ENCODE results near the gene FAM53B.

Gene FAM53B

GRCh38 chr10:124621637-124622036 is 122.5 kb downstream of the FAM53B start:
- H2BK120ac ChIP-seq (ENCODE audit: insufficient read depth, low read length, poor library complexity), result no peak overlapping the region
- no peaks in the 10 kb centered on the region for H3K9me3 ChIP-seq (ENCODE audit: insufficient read depth, low read depth, low read length)
- WGBS (ENCODE audit: extremely low coverage, insufficient coverage, insufficient read length), result no CpG with 5 or more reads among the region's 13 CpGs
- H3K79me1 ChIP-seq (ENCODE audit: low read length), result no peaks in the 10 kb centered on the region
- no peak overlapping the region for H2AK5ac ChIP-seq (ENCODE audit: low read length)
- no peak overlapping the region for H4K8ac ChIP-seq (ENCODE audit: low read depth, low read length)
- H3K23ac ChIP-seq (ENCODE audit: low read length), result no peak overlapping the region
- no peaks in the 10 kb centered on the region for H3K27me3 ChIP-seq (ENCODE audit: insufficient read depth, low read length)
- DNase-seq, result no peak
- no peak overlapping the region for H3K4ac ChIP-seq (ENCODE audit: low read depth, low read length)
- peaks cover 7 to 8% of the 10 kb centered on the region in 2 experiments for H3K36me3 ChIP-seq (ENCODE audit: control insufficient read depth in 1 of 2, insufficient read depth in 2 of 2, low read length in 2 of 2)
- no peak overlapping the region for H2AFZ ChIP-seq (ENCODE audit: insufficient read depth, low read length, poor library complexity)
- H3K14ac ChIP-seq (ENCODE audit: low read length), result no peak overlapping the region
- no peaks in the 10 kb centered on the region for H3K79me2 ChIP-seq (ENCODE audit: control insufficient read depth, insufficient read depth, low read length, poor library complexity)
- H4K91ac ChIP-seq (ENCODE audit: low read depth, low read length), result no peak overlapping the region
- H2BK12ac ChIP-seq (ENCODE audit: low read length), result no peak overlapping the region
- no peak overlapping the region for H3K4me2 ChIP-seq (ENCODE audit: low read length)
- H4K12ac ChIP-seq (ENCODE audit: low read depth, low read length), result no peak overlapping the region
- no peak overlapping the region for H3K27ac ChIP-seq (ENCODE audit: low read depth, low read length)
- no peak overlapping the region for H3K9ac ChIP-seq (ENCODE audit: low read length)
- H3K4me1 ChIP-seq (ENCODE audit: control insufficient read depth in 1 of 2, insufficient read depth in 2 of 2, low read length in 2 of 2), result peaks cover 0 to 5% of the 10 kb centered on the region in 2 experiments
- no peak overlapping the region for H2BK5ac ChIP-seq (ENCODE audit: low read depth, low read length, poor library complexity)
- no peak overlapping the region for H3K18ac ChIP-seq (ENCODE audit: low read length)
- no peak overlapping the region for H3K4me3 ChIP-seq (ENCODE audit: low read depth, low read length)

GRCh38 chr10:124619802-124620490 is 124.2 kb downstream of the FAM53B start:
- H3K9ac ChIP-seq (ENCODE audit: low read length), result no peak overlapping the region

GRCh38 chr10:124619195-124619594 is 125.0 kb downstream of the FAM53B start:
- Histone ChIP-seq H3K27ac (ENCODE audit: low read depth, low read length) (no peak overlapping the region), H3K4ac (ENCODE audit: low read depth, low read length) (no peak overlapping the region), H3K4me1 (ENCODE audit: control insufficient read depth in 1 of 2, insufficient read depth in 2 of 2, low read length in 2 of 2) (peaks cover 0 to 4% of the 10 kb centered on the region in 2 experiments), H3K4me3 (ENCODE audit: low read depth, low read length) (no peak overlapping the region), H3K27me3 (ENCODE audit: insufficient read depth, low read length) (no peaks in the 10 kb centered on the region), H4K91ac (ENCODE audit: low read depth, low read length) (no peak overlapping the region), H3K79me1 (ENCODE audit: low read length) (no peaks in the 10 kb centered on the region), H3K9me3 (ENCODE audit: insufficient read depth, low read depth, low read length) (peaks cover under 1% of the 10 kb centered on the region), H3K36me3 (ENCODE audit: control insufficient read depth in 1 of 2, insufficient read depth in 2 of 2, low read length in 2 of 2) (peaks cover 7 to 8% of the 10 kb centered on the region in 2 experiments), H4K12ac (ENCODE audit: low read depth, low read length) (no peak overlapping the region), H2BK120ac (ENCODE audit: insufficient read depth, low read length, poor library complexity) (no peak overlapping the region), H2AK5ac (ENCODE audit: low read length) (no peak overlapping the region), H3K4me2 (ENCODE audit: low read length) (no peak overlapping the region), H3K14ac (ENCODE audit: low read length) (no peak overlapping the region), H2BK12ac (ENCODE audit: low read length) (no peak overlapping the region), H2AFZ (ENCODE audit: insufficient read depth, low read length, poor library complexity) (no peak overlapping the region), H3K23ac (ENCODE audit: low read length) (no peak overlapping the region), H2BK5ac (ENCODE audit: low read depth, low read length, poor library complexity) (no peak overlapping the region), H3K9ac (ENCODE audit: low read length) (no peak overlapping the region), H4K8ac (ENCODE audit: low read depth, low read length) (no peak overlapping the region), H3K79me2 (ENCODE audit: control insufficient read depth, insufficient read depth, low read length, poor library complexity) (no peaks in the 10 kb centered on the region), H3K18ac (ENCODE audit: low read length) (no peak overlapping the region)
- no peak for DNase-seq
- WGBS (ENCODE audit: extremely low coverage, insufficient coverage, insufficient read length), result no CpG with 5 or more reads among the region's 9 CpGs

More at GRCh38 chr10:124619802-124620490, 124.2 kb downstream of the FAM53B start:
- no CpG with 5 or more reads among the region's 26 CpGs for WGBS (ENCODE audit: extremely low coverage, insufficient coverage, insufficient read length)
- Histone ChIP-seq H3K79me2 (ENCODE audit: control insufficient read depth, insufficient read depth, low read length, poor library complexity) (no peaks in the 10 kb centered on the region), H3K27me3 (ENCODE audit: insufficient read depth, low read length) (no peaks in the 10 kb centered on the region), H3K9me3 (ENCODE audit: insufficient read depth, low read depth, low read length) (no peaks in the 10 kb centered on the region), H2AFZ (ENCODE audit: insufficient read depth, low read length, poor library complexity) (no peak overlapping the region), H3K27ac (ENCODE audit: low read depth, low read length) (no peak overlapping the region), H3K36me3 (ENCODE audit: control insufficient read depth in 1 of 2, insufficient read depth in 2 of 2, low read length in 2 of 2) (peaks cover 7 to 8% of the 10 kb centered on the region in 2 experiments), H3K4me2 (ENCODE audit: low read length) (no peak overlapping the region), H4K8ac (ENCODE audit: low read depth, low read length) (no peak overlapping the region), H4K91ac (ENCODE audit: low read depth, low read length) (no peak overlapping the region), H2BK5ac (ENCODE audit: low read depth, low read length, poor library complexity) (no peak overlapping the region), H4K12ac (ENCODE audit: low read depth, low read length) (no peak overlapping the region), H2BK12ac (ENCODE audit: low read length) (no peak overlapping the region), H3K4ac (ENCODE audit: low read depth, low read length) (no peak overlapping the region), H3K4me3 (ENCODE audit: low read depth, low read length) (no peak overlapping the region), H3K18ac (ENCODE audit: low read length) (no peak overlapping the region), H3K14ac (ENCODE audit: low read length) (no peak overlapping the region), H2AK5ac (ENCODE audit: low read length) (no peak overlapping the region), H3K79me1 (ENCODE audit: low read length) (no peaks in the 10 kb centered on the region), H2BK120ac (ENCODE audit: insufficient read depth, low read length, poor library complexity) (no peak overlapping the region), H3K4me1 (ENCODE audit: control insufficient read depth in 1 of 2, insufficient read depth in 2 of 2, low read length in 2 of 2) (peaks cover 0 to 5% of the 10 kb centered on the region in 2 experiments), H3K23ac (ENCODE audit: low read length) (no peak overlapping the region)
- DNase-seq, result no peak

- Histone ChIP-seq H3K4me2 (ENCODE audit: low read length) (no peak overlapping the region), H3K4me3 (ENCODE audit: low read depth, low read length) (no peak overlapping the region), H4K12ac (ENCODE audit: low read depth, low read length) (no peak overlapping the region), H2BK5ac (ENCODE audit: low read depth, low read length, poor library complexity) (no peak overlapping the region), H2BK12ac (ENCODE audit: low read length) (no peak overlapping the region), H3K79me1 (ENCODE audit: low read length) (no peaks in the 10 kb centered on the region), H3K9ac (ENCODE audit: low read length) (no peak overlapping the region), H4K91ac (ENCODE audit: low read depth, low read length) (no peak overlapping the region), H4K8ac (ENCODE audit: low read depth, low read length) (no peak overlapping the region), H3K23ac (ENCODE audit: low read length) (no peak overlapping the region), H2AK5ac (ENCODE audit: low read length) (no peak overlapping the region), H3K36me3 (ENCODE audit: control insufficient read depth in 1 of 2, insufficient read depth in 2 of 2, low read length in 2 of 2) (peaks cover 7 to 8% of the 10 kb centered on the region in 2 experiments), H3K79me2 (ENCODE audit: control insufficient read depth, insufficient read depth, low read length, poor library complexity) (no peaks in the 10 kb centered on the region), H3K14ac (ENCODE audit: low read length) (no peak overlapping the region), H3K9me3 (ENCODE audit: insufficient read depth, low read depth, low read length) (peaks cover 2% of the 10 kb centered on the region), H3K4me1 (ENCODE audit: control insufficient read depth in 1 of 2, insufficient read depth in 2 of 2, low read length in 2 of 2) (peaks cover 0 to 4% of the 10 kb centered on the region in 2 experiments), H2AFZ (ENCODE audit: insufficient read depth, low read length, poor library complexity) (no peak overlapping the region), H2BK120ac (ENCODE audit: insufficient read depth, low read length, poor library complexity) (no peak overlapping the region), H3K27me3 (ENCODE audit: insufficient read depth, low read length) (no peaks in the 10 kb centered on the region), H3K27ac (ENCODE audit: low read depth, low read length) (no peak overlapping the region), H3K4ac (ENCODE audit: low read depth, low read length) (no peak overlapping the region), H3K18ac (ENCODE audit: low read length) (no peak overlapping the region)
- no CpG with 5 or more reads among the region's 18 CpGs for WGBS (ENCODE audit: extremely low coverage, insufficient coverage, insufficient read length)
- no peak for DNase-seq
Observed at GRCh38 chr10:124618470-124619073, 125.6 kb downstream of the FAM53B start.
